ENCODE results near the gene SLC1A4.

SLC1A4 gene

DNA sequence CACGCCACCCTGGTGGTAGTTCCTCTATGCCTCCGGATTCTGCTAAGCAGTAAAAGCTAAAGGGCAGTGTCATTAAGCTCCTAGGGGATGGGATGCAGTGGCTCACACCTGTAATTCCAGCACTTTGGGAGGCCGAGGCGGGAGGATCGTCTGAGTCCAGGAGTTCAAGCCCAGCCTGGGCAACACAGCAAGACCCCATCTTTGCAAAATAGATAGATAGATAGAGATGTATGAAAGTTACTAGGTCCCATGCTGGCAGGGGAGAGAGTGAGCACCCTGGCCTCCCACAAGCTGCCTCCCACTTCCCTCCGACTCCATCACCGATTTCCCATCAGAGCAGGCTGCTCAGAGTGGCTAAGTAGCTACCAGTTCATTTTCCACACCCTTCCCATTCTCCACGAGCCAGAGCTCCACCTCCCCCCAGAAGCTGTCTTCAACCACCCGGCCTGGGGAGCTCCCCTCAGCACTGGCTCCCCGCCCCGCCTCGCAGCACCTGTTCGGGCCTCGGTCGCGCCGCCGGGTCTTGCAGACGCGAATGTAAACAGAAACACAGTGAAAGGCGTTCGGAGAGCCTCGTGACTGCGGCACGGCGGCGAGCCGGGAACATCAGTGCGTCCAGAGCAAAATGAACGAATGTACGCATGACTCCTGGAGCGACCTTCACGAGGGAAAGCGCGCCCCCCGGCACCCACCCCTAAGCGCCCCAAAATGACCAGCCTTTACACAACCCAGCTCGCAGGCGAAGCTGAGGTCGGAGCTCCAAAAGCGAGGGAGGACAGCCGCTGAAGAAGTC is 66.4 kb downstream of the SLC1A4 start:
- no peak for DNase-seq

DNA sequence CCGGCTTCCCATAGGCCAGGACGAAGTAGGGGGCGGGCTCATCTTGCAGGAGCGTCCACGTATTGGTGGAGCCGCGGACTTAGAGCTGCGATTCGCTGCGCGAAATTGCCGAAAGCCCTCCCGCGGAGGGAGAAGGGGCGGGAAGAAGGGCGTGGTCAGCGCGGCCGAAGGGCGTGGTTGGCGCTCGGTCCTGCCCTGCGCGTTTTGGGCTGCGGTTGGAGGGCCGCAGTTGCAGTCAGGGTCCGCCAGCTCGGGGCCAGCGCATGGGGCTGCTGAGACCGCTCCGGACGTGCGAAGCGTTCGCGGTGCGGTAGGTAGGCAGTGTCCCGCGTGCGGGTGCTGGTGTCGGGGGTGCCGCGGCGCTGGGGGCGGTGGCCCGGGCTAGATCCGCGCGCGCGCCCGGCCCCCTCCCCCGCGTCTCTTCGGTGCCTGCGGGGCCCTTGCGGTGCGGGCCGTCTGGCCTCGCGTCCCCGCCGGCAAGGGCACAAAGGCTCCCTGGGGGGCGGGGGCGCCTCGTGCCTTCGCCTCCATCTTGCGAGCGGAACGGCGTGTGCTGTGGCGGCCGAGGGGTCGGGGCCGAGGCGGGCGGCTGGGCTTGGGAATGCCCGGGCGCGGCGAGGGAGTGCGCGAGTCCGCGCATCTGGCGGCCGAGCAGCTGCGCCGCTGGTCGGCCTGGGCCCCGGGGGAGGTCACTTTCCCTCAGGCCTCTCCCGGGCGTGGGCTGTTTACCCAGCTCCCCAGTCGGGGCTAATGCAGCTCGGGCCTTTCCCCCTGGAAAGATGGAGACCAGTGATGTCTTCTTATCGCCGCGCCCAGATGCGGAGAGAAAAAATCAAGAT is 67.2 kb downstream of the SLC1A4 start, which contains the start of gene CEP68:
Gene CEP68, plus strand, starts transcription at position 202 of the 839 bp plus-strand sequence. CDS start 13,029 bp downstream, outside the sequence.
- peak; percentile 91 for DNase-seq

DNA sequence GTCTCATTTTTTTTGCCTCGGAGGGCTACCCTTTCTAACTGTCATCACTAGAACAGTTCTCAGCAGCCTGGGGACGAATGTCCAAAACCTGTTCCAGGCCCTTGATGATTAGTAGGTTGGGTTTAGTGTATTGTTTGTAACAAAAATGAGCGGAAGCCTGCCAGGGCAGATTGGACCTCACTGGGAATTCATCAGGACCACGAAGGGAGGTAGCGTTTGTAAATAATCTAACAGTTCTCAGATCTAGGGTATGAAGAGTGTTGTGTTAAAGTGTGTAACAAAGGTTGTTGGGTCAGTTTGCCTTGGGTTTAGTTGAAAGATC is 67.8 kb downstream of the SLC1A4 start:
- DNase-seq: no peak

DNA sequence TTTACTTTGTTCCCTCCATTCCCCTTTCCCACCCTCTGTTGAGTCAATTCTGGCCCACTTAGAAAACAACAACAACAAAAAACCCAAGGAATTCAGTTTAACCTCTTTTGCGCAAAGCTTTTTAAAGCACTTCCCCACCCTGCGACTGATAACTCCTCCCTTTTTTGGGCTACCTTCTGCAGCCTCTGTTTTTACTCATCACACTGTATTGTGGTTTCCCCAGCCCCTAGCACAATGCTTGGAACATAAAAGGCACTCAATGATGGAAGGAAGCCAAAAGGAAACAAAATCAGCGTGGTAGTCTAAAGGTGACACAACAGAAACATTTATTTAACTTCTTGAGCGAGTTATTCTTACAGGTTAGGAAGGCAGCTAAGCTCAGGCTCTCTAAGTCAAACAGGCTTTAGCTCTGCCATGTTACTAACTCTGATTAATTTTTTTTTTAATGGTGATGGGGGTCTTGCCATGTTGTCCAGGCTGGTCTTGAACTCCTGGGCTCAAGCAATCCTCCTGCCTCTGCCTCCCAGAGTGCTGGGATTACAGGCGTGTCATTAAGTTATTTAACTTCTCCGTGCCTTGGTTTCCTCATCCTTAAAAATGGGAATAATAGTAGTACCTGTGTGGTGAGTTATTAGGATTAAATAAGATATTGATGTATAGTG is 68.3 kb downstream of the SLC1A4 start:
- no peak for DNase-seq

DNA sequence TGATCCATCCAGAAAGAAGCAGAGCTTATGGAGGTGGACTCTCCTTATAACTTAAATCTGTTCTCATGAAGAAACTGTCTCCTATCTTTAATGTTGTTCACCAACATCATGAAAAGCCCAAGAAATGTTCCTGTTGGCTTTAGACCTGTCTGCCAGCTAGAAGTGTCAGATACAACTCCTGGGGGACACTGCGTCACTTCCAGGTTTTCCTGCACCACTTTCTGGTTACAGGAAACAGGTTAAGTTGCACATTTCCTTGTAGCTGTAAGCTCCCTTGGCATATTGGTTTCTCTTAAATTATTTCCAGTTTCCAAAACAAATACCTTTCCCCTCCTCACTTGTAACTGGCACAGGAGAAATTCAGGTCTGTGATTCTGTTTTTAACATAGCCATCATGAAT is 69.9 kb downstream of the SLC1A4 start:
- DNase-seq: no peak

DNA sequence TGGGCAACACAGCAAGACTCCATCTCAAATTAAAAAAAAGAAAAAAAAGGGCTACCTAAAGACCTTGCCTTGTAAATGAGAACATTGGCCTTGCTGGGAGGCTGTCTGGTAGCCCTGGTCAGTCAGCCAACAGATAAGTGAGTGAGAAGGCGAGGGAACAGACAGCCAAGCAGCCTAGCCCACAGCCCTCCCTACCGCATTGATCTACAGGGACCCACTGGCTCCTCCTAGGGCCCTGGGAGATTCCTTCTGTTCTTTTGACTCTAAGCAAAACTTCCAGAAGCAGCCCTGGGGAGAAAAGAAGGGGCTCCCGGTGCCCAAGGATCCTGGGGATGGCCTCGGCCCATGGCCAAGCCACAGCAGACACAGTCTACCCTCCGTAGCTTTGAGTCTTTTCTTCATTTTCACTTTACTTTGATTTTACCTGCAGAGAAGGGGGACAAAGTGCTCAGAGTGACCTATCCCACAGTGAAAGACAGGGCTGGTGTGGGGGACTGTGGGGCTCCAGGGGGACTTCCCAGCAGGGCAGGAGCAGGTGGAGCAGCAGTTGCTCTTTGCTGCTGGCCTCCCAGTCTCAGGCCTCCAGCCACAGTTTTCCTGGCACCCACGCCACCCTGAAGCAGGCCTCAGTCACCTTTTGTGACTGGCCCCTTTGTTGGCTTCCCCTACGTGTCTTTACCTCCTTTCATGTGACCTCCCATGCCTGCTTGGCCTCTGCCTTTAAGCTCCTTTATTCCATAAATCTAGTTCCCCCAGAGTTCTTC is 72.1 kb downstream of the SLC1A4 start:
- DNase-seq: no peak

DNA sequence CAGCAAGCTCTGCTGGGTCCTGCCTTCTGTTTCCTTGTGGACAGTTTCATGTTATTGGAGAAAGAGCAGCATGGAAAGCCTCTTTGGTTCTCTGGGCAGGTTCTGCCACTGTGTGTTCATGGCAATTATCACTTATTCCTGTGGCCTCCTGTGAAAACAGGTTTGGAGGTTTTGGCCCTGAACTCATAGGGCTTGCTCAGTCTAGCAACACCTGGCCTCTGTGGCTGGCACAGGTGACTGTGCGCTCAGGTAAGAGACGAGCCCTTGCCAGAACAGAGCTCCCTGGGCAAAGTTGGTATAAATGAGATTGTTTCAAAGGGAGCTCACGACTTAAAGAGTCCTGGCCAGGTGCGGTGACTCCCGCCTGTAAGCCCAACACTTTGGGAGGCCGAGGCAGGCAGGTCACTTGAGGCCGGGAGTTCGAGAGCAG is 72.7 kb downstream of the SLC1A4 start:
- no peak for DNase-seq

DNA sequence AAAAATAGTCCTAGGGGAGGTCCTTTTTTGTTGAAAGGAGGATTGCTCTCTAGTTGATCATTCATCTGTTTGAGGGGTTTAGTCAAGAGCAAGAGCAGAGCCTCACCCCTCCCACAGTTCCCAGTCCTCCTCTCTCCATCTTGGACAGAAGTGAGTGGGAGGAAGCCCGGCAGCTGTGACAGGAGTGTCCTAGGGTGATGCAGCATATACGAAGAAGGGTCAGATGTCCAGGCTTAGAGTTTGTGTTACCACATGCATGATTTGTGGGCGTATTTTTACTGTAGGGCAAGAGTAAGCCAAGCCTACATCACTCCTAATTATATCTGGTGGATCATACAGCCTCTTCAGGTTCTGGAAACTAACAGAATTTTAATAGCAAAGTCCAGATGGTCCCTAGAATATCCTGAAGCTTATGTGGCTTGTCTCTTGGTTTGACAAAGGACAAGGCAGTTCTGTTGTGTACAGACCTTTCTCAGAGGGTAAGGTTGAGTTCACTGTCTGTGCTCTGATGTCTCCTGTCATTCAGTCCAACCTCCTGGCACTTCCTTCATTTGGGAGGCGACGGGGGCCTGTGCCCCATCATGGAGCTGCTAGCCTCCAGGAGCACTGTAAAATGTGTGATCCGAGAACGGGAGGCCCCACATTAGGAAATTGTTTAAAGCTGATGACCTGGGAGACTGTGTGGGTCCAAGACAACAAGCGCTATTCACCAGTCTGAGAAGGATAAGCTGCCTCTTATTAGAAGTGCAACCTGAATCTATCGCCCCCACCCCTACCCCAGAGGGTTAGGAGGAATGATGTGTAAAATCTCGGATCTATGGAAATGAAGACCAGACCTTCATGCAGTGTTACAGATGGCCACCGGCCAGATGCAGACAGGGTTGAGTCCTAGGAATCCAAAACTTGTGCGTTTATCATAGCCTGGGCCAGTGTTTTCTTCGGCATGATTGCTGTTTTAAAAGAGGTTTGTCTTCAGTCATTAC is 73.9 kb downstream of the SLC1A4 start:
- no peak for DNase-seq

DNA sequence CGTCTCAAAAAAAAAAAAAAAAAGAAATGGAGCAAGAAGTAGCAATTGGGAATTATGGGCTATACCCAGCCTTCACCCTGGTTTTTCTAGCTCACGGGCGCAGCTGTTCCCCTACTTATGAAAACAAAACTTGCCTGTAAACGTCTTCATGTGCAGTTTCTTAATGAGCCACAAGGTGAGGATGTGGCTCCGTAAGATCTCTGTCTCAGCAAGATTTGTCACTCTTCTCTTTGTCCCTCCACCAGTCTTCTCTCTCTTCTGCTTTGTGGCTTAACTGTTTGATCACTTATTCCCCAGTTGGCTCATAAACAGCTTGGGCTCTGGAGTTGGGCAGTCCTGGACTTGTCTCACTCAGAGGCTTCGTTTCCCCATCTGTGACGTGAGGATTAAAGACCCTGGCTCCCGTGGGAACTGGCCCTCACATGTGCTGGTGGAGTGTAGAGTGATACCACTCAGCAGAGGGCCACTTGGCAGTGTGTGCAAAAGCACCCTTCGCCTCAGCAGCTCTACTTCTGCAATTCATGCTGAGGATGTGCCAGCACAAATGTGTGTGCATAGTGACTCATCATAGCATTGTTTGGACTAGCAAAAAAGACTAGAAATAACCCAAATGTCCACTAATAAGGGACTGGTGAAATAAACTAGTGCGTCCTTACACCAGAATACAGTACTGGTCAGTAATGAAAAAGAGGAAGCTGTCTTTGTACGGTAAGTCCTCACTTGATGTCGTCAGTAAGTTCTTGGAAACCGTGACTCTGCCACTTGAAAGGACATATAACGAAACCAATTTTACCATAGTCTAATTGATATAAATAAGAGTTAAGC is 75.7 kb downstream of the SLC1A4 start:
- DNase-seq: peak; percentile 41

DNA sequence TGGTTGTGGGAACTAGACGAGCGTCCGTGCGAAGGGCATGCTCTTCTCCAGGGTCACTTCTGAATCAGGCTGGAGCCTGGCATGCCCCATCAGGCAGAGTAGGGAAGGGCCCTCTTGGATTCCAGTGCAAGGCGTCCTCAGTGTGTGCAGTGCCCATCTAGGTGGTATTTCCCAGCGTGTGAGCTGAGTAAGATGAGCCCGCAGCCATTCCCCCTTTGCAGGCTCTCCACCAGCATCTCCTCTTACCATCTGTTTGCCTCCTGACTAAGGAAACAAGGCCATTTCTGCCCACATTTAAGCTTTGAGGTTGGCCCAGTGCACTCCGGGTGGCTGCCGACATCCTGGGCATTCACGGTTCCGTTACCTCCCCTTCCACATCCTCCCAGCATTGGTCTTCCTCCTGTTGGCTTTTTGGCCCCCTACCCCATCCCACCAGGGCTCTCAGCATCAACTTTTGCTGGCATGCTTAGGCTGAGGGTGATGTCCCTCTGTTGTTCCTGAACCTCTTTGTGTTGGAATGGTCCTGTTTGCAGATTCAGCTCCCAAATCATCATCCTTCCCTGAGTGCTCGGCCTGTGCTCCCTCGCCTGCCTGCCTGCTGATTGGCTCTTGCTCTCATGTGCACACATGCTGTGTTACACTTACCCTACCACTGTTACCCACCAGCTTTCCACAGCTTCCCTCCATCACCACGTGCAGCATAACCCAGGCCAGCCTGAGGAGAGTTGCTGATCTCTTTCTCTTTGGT is 78.8 kb downstream of the SLC1A4 start:
- no peak for DNase-seq

DNA sequence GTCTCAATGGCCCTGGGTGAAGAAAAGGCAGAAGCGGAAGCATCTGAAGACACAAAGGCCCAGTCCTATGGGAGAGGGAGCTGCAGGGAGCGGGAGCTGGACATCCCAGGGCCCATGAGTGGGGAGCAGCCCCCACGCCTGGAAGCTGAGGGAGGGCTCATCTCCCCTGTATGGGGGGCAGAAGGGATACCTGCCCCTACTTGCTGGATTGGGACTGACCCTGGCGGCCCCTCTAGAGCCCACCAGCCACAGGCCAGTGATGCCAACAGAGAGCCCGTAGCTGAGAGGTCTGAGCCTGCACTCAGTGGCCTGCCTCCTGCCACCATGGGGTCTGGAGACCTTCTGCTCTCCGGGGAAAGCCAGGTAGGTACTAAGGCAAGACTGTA is 80.2 kb downstream of the SLC1A4 start:
- no peak for DNase-seq

DNA sequence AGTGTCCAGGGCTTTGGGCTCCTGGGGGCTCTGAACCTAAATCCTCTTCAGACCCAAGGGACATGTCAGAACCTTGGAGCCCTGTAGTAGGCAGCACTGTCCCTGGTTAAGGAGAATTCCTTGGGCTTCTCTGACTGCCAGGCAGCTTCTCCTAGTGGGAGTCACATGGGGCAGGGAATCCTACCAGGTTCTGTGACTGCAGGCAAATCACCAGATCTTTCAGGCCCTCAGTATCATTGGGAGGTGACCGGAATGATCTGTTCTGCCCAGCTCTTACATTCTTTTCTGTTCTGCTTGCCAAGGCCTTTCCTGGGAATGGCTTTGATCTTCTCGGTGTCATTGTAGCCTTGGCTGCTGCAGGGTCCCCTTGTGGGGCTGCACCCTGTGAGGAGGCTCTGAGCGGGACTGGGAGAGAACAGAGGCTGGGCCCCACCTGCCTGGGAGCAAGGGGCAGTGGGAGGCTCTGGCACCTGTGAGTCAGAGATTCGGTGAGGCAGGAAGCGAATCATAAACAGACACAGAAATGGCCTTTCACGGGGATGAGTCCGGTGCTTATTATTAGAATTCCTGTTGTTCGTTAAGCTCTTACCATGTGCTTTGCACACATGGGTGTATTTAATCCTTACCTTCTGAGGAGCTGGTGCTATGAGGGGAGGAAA is 81.1 kb downstream of the SLC1A4 start:
- DNase-seq: no peak

DNA sequence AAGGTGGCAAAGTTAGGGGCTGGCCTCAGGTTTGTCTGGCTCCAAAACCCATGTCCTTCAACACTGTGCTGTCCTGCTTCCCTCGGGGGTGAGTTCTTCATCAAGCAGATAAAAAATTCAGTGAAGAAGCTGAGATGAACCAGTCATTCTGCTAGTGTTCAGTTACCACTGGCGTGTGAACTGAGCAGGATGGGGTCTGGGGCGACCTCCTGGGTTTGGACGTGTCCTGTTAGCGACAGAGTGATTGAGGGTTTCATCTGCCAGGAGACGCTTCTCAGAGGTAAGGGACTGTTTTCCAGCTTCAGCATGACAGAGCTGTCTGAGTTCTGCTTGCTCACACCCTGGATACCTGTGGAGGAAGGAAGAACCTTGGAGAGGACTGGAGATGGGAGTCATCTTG is 81.7 kb downstream of the SLC1A4 start:
- DNase-seq: no peak

DNA sequence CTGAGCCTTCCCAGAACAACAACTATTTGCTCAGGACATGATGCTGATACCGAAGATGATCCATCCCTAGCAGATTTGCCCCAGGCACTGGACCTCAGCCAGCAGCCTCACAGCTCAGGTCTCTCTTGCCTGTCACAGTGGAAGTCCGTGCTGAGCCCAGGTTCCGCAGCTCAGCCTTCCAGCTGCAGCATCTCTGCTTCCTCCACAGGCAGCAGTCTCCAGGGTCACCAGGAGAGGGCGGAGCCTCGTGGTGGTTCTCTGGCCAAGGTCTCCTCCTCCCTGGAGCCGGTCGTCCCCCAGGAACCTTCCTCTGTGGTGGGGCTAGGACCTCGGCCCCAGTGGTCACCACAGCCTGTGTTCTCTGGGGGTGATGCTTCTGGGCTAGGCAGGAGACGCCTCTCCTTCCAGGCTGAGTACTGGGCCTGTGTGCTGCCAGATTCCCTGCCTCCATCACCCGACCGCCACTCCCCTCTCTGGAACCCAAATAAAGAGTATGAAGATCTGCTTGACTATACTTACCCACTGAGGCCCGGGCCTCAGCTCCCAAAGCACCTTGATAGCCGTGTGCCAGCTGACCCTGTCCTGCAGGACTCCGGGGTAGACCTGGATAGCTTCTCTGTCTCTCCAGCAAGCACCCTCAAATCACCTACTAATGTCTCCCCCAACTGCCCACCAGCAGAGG is 82.4 kb downstream of the SLC1A4 start:
- DNase-seq: no peak

DNA sequence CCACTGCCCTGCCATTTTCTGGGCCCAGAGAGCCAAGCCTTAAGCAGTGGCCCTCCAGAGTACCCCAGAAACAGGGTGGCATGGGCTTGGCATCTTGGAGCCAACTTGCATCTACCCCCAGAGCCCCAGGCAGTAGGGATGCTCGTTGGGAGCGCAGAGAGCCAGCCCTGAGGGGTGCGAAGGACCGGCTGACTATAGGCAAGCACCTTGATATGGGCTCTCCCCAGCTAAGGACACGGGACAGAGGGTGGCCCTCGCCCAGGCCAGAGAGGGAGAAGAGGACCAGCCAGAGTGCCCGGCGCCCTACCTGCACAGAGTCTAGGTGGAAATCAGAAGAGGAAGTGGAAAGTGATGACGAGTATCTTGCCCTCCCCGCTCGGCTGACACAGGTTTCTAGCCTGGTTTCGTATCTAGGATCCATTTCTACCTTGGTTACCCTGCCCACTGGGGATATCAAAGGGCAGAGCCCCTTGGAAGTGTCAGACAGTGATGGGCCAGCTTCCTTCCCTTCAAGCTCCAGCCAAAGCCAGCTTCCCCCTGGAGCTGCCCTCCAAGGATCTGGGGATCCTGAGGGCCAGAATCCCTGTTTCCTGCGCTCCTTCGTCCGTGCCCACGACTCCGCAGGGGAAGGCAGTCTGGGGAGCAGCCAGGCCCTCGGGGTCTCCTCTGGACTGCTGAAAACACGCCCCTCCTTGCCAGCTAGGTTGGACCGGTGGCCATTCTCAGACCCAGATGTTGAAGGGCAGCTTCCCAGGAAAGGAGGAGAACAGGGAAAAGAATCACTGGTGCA is 83.2 kb downstream of the SLC1A4 start:
- DNase-seq: no peak

Measured in NCI-H1436 treated with DMSO at 0.1 percent for 48 hours (cell line).